Measurements from ENCODE around the gene SPECC1L. TPM values are rescaled to one million over a fixed set of nuclear protein-coding genes. Genes with fewer than 3 reads are reported as not detected.
A peak's percentile ranks its signal among the peaks of the same experiment; 100 is the strongest.
"Not testable (repeated sequence)": the region's sequence is repeated elsewhere in the genome, so short reads cannot be mapped to it uniquely, and the experiment has no call there.

SPECC1L gene
- total RNA-seq, 1 donor from 2014 or later, result 80.6 TPM

GRCh38 chr22:24253126-24253525 lies 17.5 kb upstream of the SPECC1L start:
- not testable (repeated sequence) for H3K27ac Mint-ChIP-seq (ENCODE audit: unreplicated experiment); DNase-seq (ENCODE audit: low spot score); H3K27me3 Mint-ChIP-seq (ENCODE audit: unreplicated experiment); H3K9me3 Mint-ChIP-seq (ENCODE audit: unreplicated experiment); H3K36me3 Mint-ChIP-seq (ENCODE audit: low read depth, unreplicated experiment); H3K4me3 Mint-ChIP-seq (ENCODE audit: unreplicated experiment); H3K4me1 Mint-ChIP-seq (ENCODE audit: unreplicated experiment)

GRCh38 chr22:24256136-24256535 lies 14.5 kb upstream of the SPECC1L start:
- not testable (repeated sequence) for H3K4me1 Mint-ChIP-seq (ENCODE audit: unreplicated experiment); H3K27ac Mint-ChIP-seq (ENCODE audit: unreplicated experiment); H3K9me3 Mint-ChIP-seq (ENCODE audit: unreplicated experiment); H3K27me3 Mint-ChIP-seq (ENCODE audit: unreplicated experiment); DNase-seq (ENCODE audit: low spot score); H3K4me3 Mint-ChIP-seq (ENCODE audit: unreplicated experiment); H3K36me3 Mint-ChIP-seq (ENCODE audit: low read depth, unreplicated experiment)

- not testable (repeated sequence) for H3K4me3 Mint-ChIP-seq (ENCODE audit: unreplicated experiment); H3K36me3 Mint-ChIP-seq (ENCODE audit: low read depth, unreplicated experiment); H3K27ac Mint-ChIP-seq (ENCODE audit: unreplicated experiment); H3K4me1 Mint-ChIP-seq (ENCODE audit: unreplicated experiment); H3K27me3 Mint-ChIP-seq (ENCODE audit: unreplicated experiment); DNase-seq (ENCODE audit: low spot score); H3K9me3 Mint-ChIP-seq (ENCODE audit: unreplicated experiment)
Observed at GRCh38 chr22:24256736-24257135, 13.9 kb upstream of the SPECC1L start.

- H3K36me3 Mint-ChIP-seq (ENCODE audit: low read depth, unreplicated experiment); H3K27ac Mint-ChIP-seq (ENCODE audit: unreplicated experiment); H3K27me3 Mint-ChIP-seq (ENCODE audit: unreplicated experiment); H3K4me1 Mint-ChIP-seq (ENCODE audit: unreplicated experiment); H3K4me3 Mint-ChIP-seq (ENCODE audit: unreplicated experiment); H3K9me3 Mint-ChIP-seq (ENCODE audit: unreplicated experiment): not testable (repeated sequence)
- peak; percentile 62 for DNase-seq (ENCODE audit: low spot score)
Observed at GRCh38 chr22:24259459-24259858, 11.2 kb upstream of the SPECC1L start.

- not testable (repeated sequence) for H3K36me3 Mint-ChIP-seq (ENCODE audit: low read depth, unreplicated experiment); H3K27me3 Mint-ChIP-seq (ENCODE audit: unreplicated experiment); H3K4me3 Mint-ChIP-seq (ENCODE audit: unreplicated experiment); H3K9me3 Mint-ChIP-seq (ENCODE audit: unreplicated experiment); H3K27ac Mint-ChIP-seq (ENCODE audit: unreplicated experiment); DNase-seq (ENCODE audit: low spot score); H3K4me1 Mint-ChIP-seq (ENCODE audit: unreplicated experiment)
Observed at GRCh38 chr22:24262185-24262749, 8.4 kb upstream of the SPECC1L start.

GRCh38 chr22:24263479-24263878 lies 7.2 kb upstream of the SPECC1L start:
- H3K9me3 Mint-ChIP-seq (ENCODE audit: unreplicated experiment); H3K4me3 Mint-ChIP-seq (ENCODE audit: unreplicated experiment); H3K4me1 Mint-ChIP-seq (ENCODE audit: unreplicated experiment); H3K27me3 Mint-ChIP-seq (ENCODE audit: unreplicated experiment); DNase-seq (ENCODE audit: low spot score); H3K36me3 Mint-ChIP-seq (ENCODE audit: low read depth, unreplicated experiment): not testable (repeated sequence)
- peak overlapping the region; percentile 64 for H3K27ac Mint-ChIP-seq (ENCODE audit: unreplicated experiment)

- not testable (repeated sequence) for DNase-seq (ENCODE audit: low spot score); H3K4me1 Mint-ChIP-seq (ENCODE audit: unreplicated experiment)
Observed at GRCh38 chr22:24264329-24264896, 6.2 kb upstream of the SPECC1L start.

GRCh38 chr22:24265734-24266133 lies 4.9 kb upstream of the SPECC1L start:
- no peaks in the 10 kb centered on the region for H3K9me3 Mint-ChIP-seq (ENCODE audit: unreplicated experiment)
- no peaks in the 10 kb centered on the region for H3K36me3 Mint-ChIP-seq (ENCODE audit: low read depth, unreplicated experiment)
- no peak for DNase-seq (ENCODE audit: low spot score)
- H3K27ac Mint-ChIP-seq (ENCODE audit: unreplicated experiment), result no peak overlapping the region
- no peak for TF ChIP-seq CTCF (IDR thresholded peaks at IDR 0.05; ENCODE audit: unreplicated experiment)
- H3K4me3 Mint-ChIP-seq (ENCODE audit: unreplicated experiment), result no peak overlapping the region
- H3K27me3 Mint-ChIP-seq (ENCODE audit: unreplicated experiment), result no peaks in the 10 kb centered on the region
- peaks cover 7% of the 10 kb centered on the region for H3K4me1 Mint-ChIP-seq (ENCODE audit: unreplicated experiment)

More at GRCh38 chr22:24264329-24264896, 6.2 kb upstream of the SPECC1L start:
- H3K36me3 Mint-ChIP-seq (ENCODE audit: low read depth, unreplicated experiment); H3K27me3 Mint-ChIP-seq (ENCODE audit: unreplicated experiment); H3K4me3 Mint-ChIP-seq (ENCODE audit: unreplicated experiment); H3K9me3 Mint-ChIP-seq (ENCODE audit: unreplicated experiment): not testable (repeated sequence)
- H3K27ac Mint-ChIP-seq (ENCODE audit: unreplicated experiment), result peak overlapping the region; percentile 40

GRCh38 chr22:24266495-24266894 lies 4.1 kb upstream of the SPECC1L start:
- H3K36me3 Mint-ChIP-seq (ENCODE audit: low read depth, unreplicated experiment); H3K4me3 Mint-ChIP-seq (ENCODE audit: unreplicated experiment): not testable (repeated sequence)

More at GRCh38 chr22:24266495-24266894, 4.1 kb upstream of the SPECC1L start:
- DNase-seq (ENCODE audit: low spot score); H3K27ac Mint-ChIP-seq (ENCODE audit: unreplicated experiment); H3K27me3 Mint-ChIP-seq (ENCODE audit: unreplicated experiment); H3K4me1 Mint-ChIP-seq (ENCODE audit: unreplicated experiment); H3K9me3 Mint-ChIP-seq (ENCODE audit: unreplicated experiment): not testable (repeated sequence)

Data from endothelial cell (in vitro differentiated cells).